Fibroblast of lung (primary cell): Measurements from ENCODE around the gene SH3PXD2A. TPM values are rescaled to one million over a fixed set of nuclear protein-coding genes. Genes with fewer than 3 reads are reported as not detected.

Source experiments
- DNase-seq, 2 donors: peaks; one replicate each; pipeline versions ENCODE4 v3.0.0 to v3.0.0-alpha.2; 2010; ENCODE audit warnings: low read depth in 2 of 2
- H2AFZ ChIP-seq: 2 replicates; pipeline ENCODE4 v1.5.1; 2012; ENCODE audit warnings: low read length, control low read depth, inconsistent platforms
- H3K27ac ChIP-seq: 2 replicates; pipeline ENCODE4 v1.5.1; 2011; ENCODE audit warnings: low read length, control low read depth; ENCODE audit not compliant: insufficient read depth
- H3K27me3 ChIP-seq: 2 replicates; pipeline ENCODE4 v1.5.1; 2011; ENCODE audit warnings: mild to moderate bottlenecking, low read length; ENCODE audit not compliant: control insufficient read depth, insufficient read depth
- H3K36me3 ChIP-seq: 2 replicates; pipeline ENCODE4 v1.5.1; 2011; ENCODE audit warnings: low read length; ENCODE audit not compliant: control insufficient read depth, insufficient read depth
- H3K4me1 ChIP-seq: 2 replicates; pipeline ENCODE4 v1.5.1; 2011; ENCODE audit warnings: low read length; ENCODE audit not compliant: control insufficient read depth, insufficient read depth; ENCODE audit errors: extremely low read depth
- H3K4me2 ChIP-seq: 2 replicates; pipeline ENCODE4 v1.5.1; 2011; ENCODE audit warnings: low read length, control low read depth; ENCODE audit not compliant: insufficient read depth; ENCODE audit errors: extremely low read depth
- H3K4me3 ChIP-seq, 4 experiments: fragments of 200-600 bp in 1 of 4; sonication (generic) in 1 of 4; replicated peaks in 1 of 4; 2 replicates each; pipeline ENCODE4 v1.5.1; 2011 to 2016; ENCODE audit warnings: low read length in 4 of 4, low read depth in 3 of 4, mild to moderate bottlenecking in 3 of 4, control low read depth in 2 of 4, inconsistent platforms in 1 of 4, mixed read lengths in 1 of 4; ENCODE audit not compliant: insufficient read depth in 1 of 4; ENCODE audit errors: control extremely low read depth in 1 of 4
- H3K79me2 ChIP-seq: 2 replicates; pipeline ENCODE4 v1.5.1; 2012; ENCODE audit warnings: mild to moderate bottlenecking, low read length, inconsistent platforms; ENCODE audit not compliant: control insufficient read depth, insufficient read depth
- H3K9ac ChIP-seq: 2 replicates; pipeline ENCODE4 v1.5.1; 2011; ENCODE audit warnings: mild to moderate bottlenecking, low read length, control low read depth; ENCODE audit not compliant: insufficient read depth
- H3K9me3 ChIP-seq: 2 replicates; pipeline ENCODE4 v1.5.1; 2012; ENCODE audit warnings: low read depth, low read length; ENCODE audit not compliant: control insufficient read depth, insufficient read depth
- H4K20me1 ChIP-seq: 2 replicates; pipeline ENCODE4 v1.5.1; 2011; ENCODE audit warnings: low read length; ENCODE audit not compliant: control insufficient read depth, insufficient read depth; ENCODE audit errors: extremely low read depth
- CTCF ChIP-seq, 2 donors: IDR thresholded peaks in 1 of 2; conservative IDR thresholded peaks in 1 of 2; 1 replicate in 1 of 2; 2 replicates in 1 of 2; pipeline ENCODE4 v1.5.1; 2011 to 2012; ENCODE audit warnings: low read length in 2 of 2, control low read depth in 1 of 2, inconsistent platforms in 1 of 2, low read depth in 1 of 2, mild to moderate bottlenecking in 1 of 2
- EZH2 ChIP-seq: IDR thresholded peaks from 2 replicates; pipeline ENCODE4 v1.5.1; 2012; ENCODE audit warnings: low read length, control low read depth, mild to moderate bottlenecking; ENCODE audit errors: missing control alignments
- polyA plus RNA-seq, 2 donors: library from polyadenylated mRNA; depleted of rRNA in 1 of 2; stranded (reverse) in 1 of 2; unstranded in 1 of 2; fragments of >200 nt; gene quantifications; 2 replicates each; pipeline ENCODE4 v1.2.1, GENCODE V29; 2011 to 2012; ENCODE audit warnings: missing spikeins in 1 of 2
- total RNA-seq: library from RNA; depleted of rRNA; stranded (reverse); fragments of >200 nt; gene quantifications from 2 replicates; pipeline ENCODE4 v1.2.1, GENCODE V29; 2014

SH3PXD2A gene
- total and polyA plus RNA-seq, 2 donors (not counting 1 experiment from before 2014, with no cell fraction given): 25.5 to 33.2 TPM

GRCh38 chr10:103763374-103764202, 91.8 kb downstream of the SH3PXD2A start:
- Histone ChIP-seq H3K4me2 (no peak overlapping the region), H3K9me3 (no peaks in the 10 kb centered on the region), H4K20me1 (no peaks in the 10 kb centered on the region), H3K36me3 (no peaks in the 10 kb centered on the region), H3K4me1 (peaks cover 37% of the 10 kb centered on the region), H3K79me2 (no peaks in the 10 kb centered on the region), H3K9ac (no peak overlapping the region), H3K27ac (no peak overlapping the region), H2AFZ (no peak overlapping the region), H3K27me3 (no peaks in the 10 kb centered on the region), H3K4me3 (no peak overlapping the region)
- no peak for TF ChIP-seq EZH2
- no peak for DNase-seq

DNA sequence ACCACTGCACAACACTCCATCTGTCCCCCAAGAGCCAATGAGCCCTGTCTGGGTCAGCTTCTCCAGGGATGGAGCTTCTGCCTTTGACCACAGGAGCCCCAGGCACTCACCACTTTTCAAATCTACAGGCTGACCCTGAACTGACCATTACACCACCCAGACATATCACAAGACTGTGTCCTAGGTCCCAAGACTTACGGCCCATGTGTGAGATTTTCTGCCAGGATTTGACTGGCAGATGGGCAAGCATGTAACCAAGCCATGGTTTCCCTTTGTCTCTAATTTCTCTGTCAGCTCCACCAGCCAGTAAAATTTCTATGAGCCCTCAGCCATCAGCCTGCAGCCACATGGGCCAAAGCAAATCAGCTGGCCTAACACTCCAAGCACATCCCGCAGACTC, 92.5 kb downstream of the SH3PXD2A start:
- Histone ChIP-seq H3K4me1 (peaks cover 44% of the 10 kb centered on the region), H3K9ac (no peak overlapping the region), H4K20me1 (no peaks in the 10 kb centered on the region), H2AFZ (no peak overlapping the region), H3K27me3 (no peaks in the 10 kb centered on the region), H3K79me2 (no peaks in the 10 kb centered on the region), H3K36me3 (no peaks in the 10 kb centered on the region), H3K27ac (no peak overlapping the region), H3K4me3 (no peak overlapping the region), H3K9me3 (no peaks in the 10 kb centered on the region), H3K4me2 (no peak overlapping the region)
- DNase-seq: no peak
- no peak for TF ChIP-seq CTCF (conservative IDR thresholded peaks at IDR 0.05 in 1 of 2, IDR thresholded peaks at IDR 0.05 in 1 of 2; ENCODE audit: low read depth in 1 of 2, low read length in 2 of 2)
- no peak for TF ChIP-seq EZH2

DNA sequence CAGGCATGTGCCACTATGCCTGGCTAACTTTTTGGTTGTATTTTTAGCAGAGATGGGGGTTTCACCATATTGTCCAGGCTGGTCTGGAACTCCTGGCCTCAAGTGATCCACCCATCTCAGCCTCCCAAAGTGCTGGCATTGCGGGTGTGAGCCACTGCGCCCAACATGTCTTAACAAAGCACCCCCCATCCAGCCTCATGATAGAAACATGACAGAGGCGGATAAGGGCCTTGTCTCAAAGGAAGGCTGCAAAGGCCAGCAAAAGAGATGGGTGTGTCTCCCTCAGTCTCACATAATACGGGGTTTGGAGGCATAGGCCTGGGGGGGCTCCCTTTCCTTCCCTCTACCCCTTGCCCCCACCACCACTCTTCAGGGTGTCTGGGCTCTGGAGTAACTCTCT, 93.2 kb downstream of the SH3PXD2A start:
- no peaks in the 10 kb centered on the region for H3K36me3 ChIP-seq
- no peak overlapping the region for H3K9ac ChIP-seq
- H3K4me1 ChIP-seq: peaks cover 48% of the 10 kb centered on the region
- no peak overlapping the region for H2AFZ ChIP-seq
- H3K9me3 ChIP-seq: no peaks in the 10 kb centered on the region
- H3K79me2 ChIP-seq: no peaks in the 10 kb centered on the region
- H3K4me3 ChIP-seq: no peak overlapping the region
- no peak for DNase-seq
- H4K20me1 ChIP-seq: no peaks in the 10 kb centered on the region
- H3K27ac ChIP-seq: no peak overlapping the region
- TF ChIP-seq CTCF (conservative IDR thresholded peaks at IDR 0.05 in 1 of 2, IDR thresholded peaks at IDR 0.05 in 1 of 2; ENCODE audit: low read depth in 1 of 2, low read length in 2 of 2): no peak
- TF ChIP-seq EZH2: no peak
- H3K4me2 ChIP-seq: no peak overlapping the region
- no peaks in the 10 kb centered on the region for H3K27me3 ChIP-seq
